Left kidney (tissue), 2 donors: ENCODE measurements around the gene EHD1. TPM values are rescaled to one million over a fixed set of nuclear protein-coding genes. Genes with fewer than 3 reads are reported as not detected.

Source experiments
- DNase-seq: peaks from one replicate; pipeline ENCODE4 v3.0.0-alpha.2; 2013
- polyA plus RNA-seq: library from polyadenylated mRNA; unstranded; fragments of 120-200 nt; gene quantifications from one replicate; pipeline ENCODE4 v1.2.1, GENCODE V29; 2013; ENCODE audit not compliant: insufficient read length

EHD1 gene
- polyA plus RNA-seq, 1 donor, result 56.5 TPM

- no peak for DNase-seq
These were observed 2.8 kb downstream of the EHD1 start for GRCh38 chr11:64875369-64876228.

GRCh38 chr11:64874308-64875240 lies 3.8 kb downstream of the EHD1 start:
- DNase-seq, result no peak

- DNase-seq, result no peak
These were observed 5.5 kb downstream of the EHD1 start for GRCh38 chr11:64872790-64873488.

GRCh38 chr11:64871492-64871891 lies 6.9 kb downstream of the EHD1 start:
- no peak for DNase-seq

GRCh38 chr11:64870893-64871466 lies 7.4 kb downstream of the EHD1 start:
- no peak for DNase-seq

GRCh38 chr11:64870176-64870892 lies 8.1 kb downstream of the EHD1 start:
- no peak for DNase-seq

- no peak for DNase-seq
These were observed 8.7 kb downstream of the EHD1 start for GRCh38 chr11:64869571-64870175.

DNA sequence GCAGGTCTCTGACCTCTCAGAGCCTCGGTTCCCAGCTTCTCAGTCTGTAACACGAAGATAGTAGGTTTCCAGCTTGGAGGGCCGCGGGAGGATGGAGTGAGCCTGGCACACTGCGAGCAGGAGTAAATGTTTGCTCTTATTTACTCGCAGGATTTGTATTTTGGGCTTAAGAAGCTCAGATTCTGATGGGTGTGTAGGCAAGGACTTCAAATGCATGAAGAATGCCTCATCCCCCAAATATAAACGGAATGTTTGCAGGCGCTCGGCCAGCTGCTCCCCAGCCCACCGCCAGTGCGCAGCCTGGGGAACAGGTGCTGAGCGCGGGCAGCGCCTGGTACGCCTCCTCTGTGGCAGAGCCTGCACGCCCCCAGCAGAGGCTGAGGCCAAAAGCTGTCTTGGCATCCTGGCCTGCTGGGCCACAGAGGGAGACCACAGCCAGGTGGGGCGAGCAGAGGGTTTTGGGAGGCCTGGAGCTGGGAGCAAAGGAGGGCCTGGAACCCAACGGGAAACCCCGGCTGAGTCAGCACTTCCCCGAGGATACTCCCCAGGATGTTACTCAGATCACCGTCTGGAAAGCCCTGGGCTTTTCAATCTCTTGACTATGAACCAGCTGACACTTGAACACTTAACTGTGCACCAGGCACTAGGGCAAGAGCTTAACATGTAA lies 9.4 kb downstream of the EHD1 start:
- DNase-seq, result no peak

DNA sequence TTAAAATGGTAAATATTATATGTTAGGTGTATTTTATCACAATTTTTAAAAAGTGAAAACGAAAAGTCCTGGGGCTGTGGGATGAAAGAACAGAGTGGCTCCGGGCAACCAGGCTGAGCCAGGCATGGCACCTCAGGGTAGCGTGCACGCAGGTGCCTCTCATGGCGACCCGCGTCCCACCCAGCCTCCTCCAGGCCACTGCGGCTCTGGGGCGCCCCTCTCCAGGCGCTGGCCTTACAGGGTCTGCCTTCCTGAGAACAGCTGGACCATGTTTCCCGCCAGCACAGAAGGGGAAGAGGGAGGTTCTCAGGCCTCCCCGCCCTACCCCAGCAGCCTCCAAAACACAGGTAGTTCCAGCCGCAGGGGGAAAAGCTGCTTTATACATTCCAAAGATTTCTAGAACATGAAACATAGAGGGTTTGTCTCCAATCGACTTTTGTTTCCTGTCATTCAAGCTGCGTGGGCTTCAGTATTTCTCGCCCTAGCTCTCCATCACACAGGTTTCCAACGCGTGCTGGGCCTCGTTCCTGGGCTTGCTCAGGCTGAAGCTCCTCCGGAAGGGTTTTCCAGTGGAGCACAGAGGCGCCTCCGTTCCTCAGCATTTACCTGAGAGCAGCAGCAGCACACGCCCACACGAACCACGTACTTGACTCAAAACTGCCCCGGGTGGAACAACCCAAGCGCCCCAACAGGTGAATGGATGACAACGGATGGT lies 10.5 kb downstream of the EHD1 start:
- no peak for DNase-seq

- no peak for DNase-seq
These were observed 12.3 kb downstream of the EHD1 start for GRCh38 chr11:64866173-64866491.

DNA sequence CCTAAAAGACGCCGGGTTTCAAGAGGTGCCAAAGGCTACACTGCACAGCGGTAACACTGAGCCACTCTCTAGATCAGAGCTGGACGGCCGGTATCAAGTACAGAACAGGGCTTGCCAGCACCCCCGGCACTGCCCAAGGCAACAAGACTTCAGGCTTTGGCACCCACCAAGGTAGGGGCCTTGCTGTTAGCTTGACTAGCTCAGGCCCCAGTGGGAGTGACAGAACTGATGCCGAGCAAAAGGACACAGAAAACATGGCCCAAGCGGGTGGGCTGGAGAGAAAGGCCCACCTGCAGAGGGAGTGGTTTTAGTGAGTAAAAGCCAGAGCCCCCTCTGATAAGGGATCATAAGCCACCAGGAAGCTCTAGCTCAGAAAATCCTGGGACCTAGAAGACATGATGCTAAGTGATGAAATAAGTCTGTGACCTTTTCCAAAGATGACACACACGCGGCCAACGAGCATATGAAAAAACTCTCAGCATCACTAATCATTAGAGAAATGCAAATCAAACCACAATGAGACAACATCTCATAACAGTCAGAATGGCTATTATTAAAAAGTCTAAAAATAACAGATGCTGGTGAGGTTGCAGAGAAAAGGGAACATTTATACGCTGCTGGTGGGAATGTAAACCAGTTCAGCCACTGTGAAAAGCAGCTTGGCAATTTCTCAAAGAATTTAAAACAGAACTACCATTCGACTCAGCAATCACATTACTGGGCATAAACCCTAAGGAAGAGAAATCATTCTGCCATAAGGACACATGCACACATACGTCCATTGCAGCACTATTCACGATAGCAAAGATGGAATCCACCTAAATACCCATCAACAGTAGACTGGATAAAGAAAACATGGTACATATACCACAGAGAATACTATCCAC lies 12.9 kb downstream of the EHD1 start:
- DNase-seq, result no peak

DNA sequence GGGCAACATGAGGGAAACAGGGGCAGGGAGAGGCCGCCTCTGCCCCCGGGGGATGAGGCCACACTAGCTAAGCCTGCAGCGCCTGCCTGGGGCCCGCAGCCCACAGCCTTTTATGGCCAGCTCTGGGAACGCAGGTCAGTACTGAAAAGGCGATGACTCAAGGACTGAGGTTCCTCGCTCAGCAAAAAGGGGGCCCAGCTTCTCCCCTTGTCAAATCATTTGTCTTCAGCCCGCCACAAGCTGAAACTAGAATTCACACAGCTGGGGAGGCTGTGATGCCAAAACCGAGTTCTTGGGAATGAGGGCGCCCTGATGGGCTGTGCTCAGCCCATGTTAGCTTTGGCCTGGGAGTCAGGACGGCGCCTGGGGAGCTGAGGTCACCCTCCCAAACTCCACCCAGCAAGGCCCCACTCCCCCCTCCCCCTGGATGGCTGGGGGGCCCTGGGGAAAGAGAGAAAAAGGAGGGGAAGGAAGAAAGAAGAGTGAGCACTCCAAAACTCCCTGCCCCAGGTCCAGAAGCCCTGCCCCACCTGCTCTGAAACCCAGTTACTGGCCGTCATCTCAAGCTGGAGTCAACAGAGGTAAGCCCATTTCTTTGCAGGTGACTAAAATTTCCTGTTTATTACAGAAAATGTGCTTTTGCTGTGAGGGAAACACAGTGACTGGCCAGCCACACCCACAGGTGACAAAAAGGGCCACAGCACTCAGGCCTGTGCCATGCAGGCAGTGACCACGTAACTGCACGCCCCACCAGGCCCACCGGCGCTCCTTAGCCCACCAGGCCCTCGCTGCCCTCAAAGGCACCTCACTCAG lies 13.7 kb downstream of the EHD1 start:
- no peak for DNase-seq

GRCh38 chr11:64864135-64864472 lies 14.3 kb downstream of the EHD1 start:
- no peak for DNase-seq

DNA sequence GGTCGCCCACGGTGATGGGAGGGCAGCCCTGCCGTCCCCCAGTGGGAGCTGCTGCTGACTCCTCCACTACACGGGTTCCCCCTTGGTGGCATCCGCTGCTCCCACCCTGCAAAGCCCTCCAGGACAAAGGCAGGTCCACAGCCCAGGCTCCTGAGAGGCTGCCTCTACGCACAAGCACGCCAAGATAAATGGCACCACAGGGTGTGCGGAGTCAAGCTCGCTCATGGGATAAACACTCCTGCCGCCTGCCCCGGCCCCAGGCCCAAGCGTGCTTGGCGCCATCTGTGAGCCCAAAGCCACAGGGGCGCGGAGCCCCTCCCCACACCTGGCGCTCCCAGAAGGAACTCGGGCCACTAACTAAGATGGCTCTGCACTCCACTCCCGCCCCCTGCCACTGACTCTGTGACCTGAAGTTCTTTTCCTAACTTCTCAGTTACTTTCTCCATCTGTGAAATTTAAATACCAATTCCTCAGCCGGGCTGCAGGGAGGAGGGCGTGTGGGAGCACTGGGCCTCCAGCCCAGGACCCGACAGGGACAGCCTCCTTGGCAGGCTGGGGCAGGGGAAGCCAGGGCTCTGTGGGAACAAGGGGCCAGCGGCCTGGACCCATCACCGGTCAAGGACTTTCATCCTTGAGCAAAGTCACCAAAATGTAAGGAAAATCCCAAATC lies 14.9 kb downstream of the EHD1 start:
- DNase-seq, result no peak

DNA sequence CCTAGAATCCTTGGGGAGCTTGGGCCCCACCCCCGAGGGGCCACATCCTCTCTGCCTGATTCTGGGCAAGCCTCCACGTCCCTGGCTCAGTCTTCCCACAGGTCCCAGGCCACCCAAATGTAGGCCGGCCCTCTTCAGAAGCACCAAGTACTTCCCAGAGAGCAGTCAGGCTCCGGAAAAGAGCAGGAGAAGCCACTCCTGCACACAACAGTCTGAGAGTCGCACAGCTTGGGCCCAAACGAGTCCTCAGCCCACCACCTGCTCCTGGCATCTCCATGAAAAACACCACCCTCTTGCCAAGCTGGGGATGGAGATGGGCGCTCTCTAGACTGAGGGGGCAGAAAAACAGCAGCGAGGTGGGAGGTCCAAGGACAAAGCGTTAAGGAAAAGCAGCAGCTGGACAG lies 15.4 kb downstream of the EHD1 start:
- DNase-seq, result no peak

DNA sequence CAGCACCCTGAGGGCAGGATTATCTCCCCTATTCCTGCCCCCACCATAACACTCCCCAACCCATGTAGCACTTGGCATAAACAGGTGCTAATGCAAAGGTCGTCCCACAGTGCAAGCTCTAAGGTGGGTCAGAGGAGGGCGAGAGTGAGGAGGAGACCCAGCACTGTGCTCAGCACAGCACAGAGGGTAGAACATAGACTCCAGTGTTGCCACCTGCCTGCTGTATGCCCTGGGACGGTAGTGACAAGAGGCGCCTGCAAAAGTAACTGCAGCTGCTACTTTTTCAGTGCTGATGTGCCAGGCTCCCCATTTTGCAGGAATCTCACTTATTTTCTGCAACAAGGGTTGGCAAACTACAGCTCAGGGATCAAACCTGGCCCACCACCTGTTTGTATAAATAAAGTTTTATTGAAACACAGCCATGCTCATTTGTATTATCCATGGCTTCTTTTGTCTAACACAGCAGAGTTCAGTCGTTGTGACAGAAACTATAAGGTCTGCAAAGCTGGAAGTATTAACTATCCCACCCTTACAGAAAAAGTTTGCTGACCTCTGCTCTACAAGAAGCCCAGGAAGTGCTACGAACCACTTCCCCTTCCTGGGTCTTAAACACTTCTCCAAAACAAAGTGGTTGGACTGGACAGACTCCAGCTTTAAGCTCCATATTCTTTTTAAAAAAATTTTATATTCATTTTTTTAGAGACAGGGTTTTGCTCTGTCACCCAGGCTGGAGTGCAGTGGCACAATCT lies 17.0 kb downstream of the EHD1 start:
- no peak for DNase-seq
